ENCODE results near the gene TNFRSF19.
A peak's percentile ranks its signal among the peaks of the same experiment; 100 is the strongest.

Gene TNFRSF19

GRCh38 chr13:23575632-23576031, 5.4 kb downstream of the TNFRSF19 start:
- H3K9me3 ChIP-seq (replicated peaks; ENCODE audit: insufficient read depth, low read length), result no peaks in the 10 kb centered on the region
- H3K4me2 ChIP-seq (ENCODE audit: low read depth, low read length), result no peak overlapping the region
- no peak for DNase-seq
- H3K79me2 ChIP-seq (ENCODE audit: low read length), result no peaks in the 10 kb centered on the region
- no peaks in the 10 kb centered on the region for H4K20me1 ChIP-seq (ENCODE audit: insufficient read depth, low read length)
- no peak overlapping the region for H3K27ac ChIP-seq (ENCODE audit: low read length)
- no peak overlapping the region for H3K4me3 ChIP-seq (ENCODE audit: low read length)
- H3K36me3 ChIP-seq (replicated peaks; ENCODE audit: insufficient read depth, low read length), result no peaks in the 10 kb centered on the region
- H3F3A ChIP-seq (ENCODE audit: insufficient read depth, low read length), result 0 out of 2 replicates have a peak, but pooled peaks cover 3% of the 10 kb centered on the region
- H3K4me1 ChIP-seq (ENCODE audit: low read length), result no peaks in the 10 kb centered on the region
- no peaks in the 10 kb centered on the region for H3K9me2 ChIP-seq (replicated peaks; ENCODE audit: insufficient read depth, low read length)
- TF ChIP-seq CTCF (IDR thresholded peaks at IDR 0.05; ENCODE audit: low read length), result no peak
- no peak for TF ChIP-seq EZH2phosphoT487 (IDR thresholded peaks at IDR 0.05; ENCODE audit: low read length)
- TF ChIP-seq EZH2 (optimal IDR thresholded peaks at IDR 0.05; ENCODE audit: low read depth, low read length), result no peak
- no peak overlapping the region for H3K9ac ChIP-seq (ENCODE audit: low read length)
- peaks cover 5% of the 10 kb centered on the region; the same call in 1 of the 2 replicates for H3K27me3 ChIP-seq (replicated peaks; ENCODE audit: insufficient read depth, low read length)
- H2AFZ ChIP-seq (ENCODE audit: low read length), result no peak overlapping the region

GRCh38 chr13:23578411-23579071, 8.3 kb downstream of the TNFRSF19 start:
- Histone ChIP-seq H2AFZ (ENCODE audit: low read length) (peak overlapping the region; percentile 63; the same call in 1 of the 2 replicates), H3F3A (ENCODE audit: insufficient read depth, low read length) (0 out of 2 replicates have a peak, but pooled peaks cover 3% of the 10 kb centered on the region), H3K27ac (ENCODE audit: low read length) (peak overlapping the region; percentile 68; the same call in 1 of the 2 replicates), H3K36me3 (replicated peaks; ENCODE audit: insufficient read depth, low read length) (no peaks in the 10 kb centered on the region), H3K79me2 (ENCODE audit: low read length) (no peaks in the 10 kb centered on the region), H3K4me1 (ENCODE audit: low read length) (no peaks in the 10 kb centered on the region), H3K9me3 (replicated peaks; ENCODE audit: insufficient read depth, low read length) (no peaks in the 10 kb centered on the region), H4K20me1 (ENCODE audit: insufficient read depth, low read length) (no peaks in the 10 kb centered on the region), H3K4me3 (ENCODE audit: low read length) (peak overlapping the region; percentile 63), H3K27me3 (replicated peaks; ENCODE audit: insufficient read depth, low read length) (peaks cover 5% of the 10 kb centered on the region; the same call in 1 of the 2 replicates), H3K9me2 (replicated peaks; ENCODE audit: insufficient read depth, low read length) (no peaks in the 10 kb centered on the region), H3K4me2 (ENCODE audit: low read depth, low read length) (peak overlapping the region; percentile 63), H3K9ac (ENCODE audit: low read length) (peak overlapping the region; percentile 52; the same call in 1 of the 2 replicates)
- peak; percentile 52 for TF ChIP-seq CTCF (IDR thresholded peaks at IDR 0.05; ENCODE audit: low read length)
- no peak for TF ChIP-seq EZH2 (optimal IDR thresholded peaks at IDR 0.05; ENCODE audit: low read depth, low read length)
- peak; percentile 67 for DNase-seq

- Histone ChIP-seq H3K27ac (ENCODE audit: low read length) (peak overlapping the region; percentile 68; the same call in 1 of the 2 replicates), H3K9me2 (replicated peaks; ENCODE audit: insufficient read depth, low read length) (no peaks in the 10 kb centered on the region), H3F3A (ENCODE audit: insufficient read depth, low read length) (0 out of 2 replicates have a peak, but pooled peaks cover 3% of the 10 kb centered on the region), H3K4me3 (ENCODE audit: low read length) (peak overlapping the region; percentile 63), H3K79me2 (ENCODE audit: low read length) (no peaks in the 10 kb centered on the region), H3K9ac (ENCODE audit: low read length) (peak overlapping the region; percentile 52; the same call in 1 of the 2 replicates), H2AFZ (ENCODE audit: low read length) (peak overlapping the region; percentile 63), H3K4me1 (ENCODE audit: low read length) (no peaks in the 10 kb centered on the region), H3K4me2 (ENCODE audit: low read depth, low read length) (peak overlapping the region; percentile 72), H3K9me3 (replicated peaks; ENCODE audit: insufficient read depth, low read length) (no peaks in the 10 kb centered on the region), H4K20me1 (ENCODE audit: insufficient read depth, low read length) (no peaks in the 10 kb centered on the region), H3K36me3 (replicated peaks; ENCODE audit: insufficient read depth, low read length) (no peaks in the 10 kb centered on the region), H3K27me3 (replicated peaks; ENCODE audit: insufficient read depth, low read length) (peaks cover 5% of the 10 kb centered on the region; the same call in 1 of the 2 replicates)
- DNase-seq, result peak; percentile 74
- TF ChIP-seq CTCF (IDR thresholded peaks at IDR 0.05; ENCODE audit: low read length), result no peak
- TF ChIP-seq EZH2phosphoT487 (IDR thresholded peaks at IDR 0.05; ENCODE audit: low read length), result no peak
- TF ChIP-seq EZH2 (optimal IDR thresholded peaks at IDR 0.05; ENCODE audit: low read depth, low read length), result no peak
Measured at GRCh38 chr13:23579072-23579895, 9.1 kb downstream of the TNFRSF19 start.

Measured in MM.1S (cell line).